Measurements from ENCODE around the gene USP31.

The USP31 gene

GRCh38 chr16:23160082-23160481 lies 10.8 kb upstream of the USP31 start:
- Histone ChIP-seq H3K27me3 (ENCODE audit: control insufficient read depth, insufficient read depth, low read length) (no peaks in the 10 kb centered on the region), H3K4me3 (ENCODE audit: low read length) (no peak overlapping the region), H3K27ac (ENCODE audit: low read length) (no peak overlapping the region), H3K9me3 (ENCODE audit: control insufficient read depth, insufficient read depth, low read length) (no peaks in the 10 kb centered on the region), H3K4me1 (ENCODE audit: control insufficient read depth, insufficient read depth, low read length) (no peaks in the 10 kb centered on the region), H3K36me3 (ENCODE audit: control insufficient read depth, insufficient read depth, low read length) (no peaks in the 10 kb centered on the region)
- no CpG with 5 or more reads among the region's 4 CpGs for WGBS (ENCODE audit: insufficient coverage, insufficient read length)
- no peak for DNase-seq (ENCODE audit: low read depth, low spot score)

DNA sequence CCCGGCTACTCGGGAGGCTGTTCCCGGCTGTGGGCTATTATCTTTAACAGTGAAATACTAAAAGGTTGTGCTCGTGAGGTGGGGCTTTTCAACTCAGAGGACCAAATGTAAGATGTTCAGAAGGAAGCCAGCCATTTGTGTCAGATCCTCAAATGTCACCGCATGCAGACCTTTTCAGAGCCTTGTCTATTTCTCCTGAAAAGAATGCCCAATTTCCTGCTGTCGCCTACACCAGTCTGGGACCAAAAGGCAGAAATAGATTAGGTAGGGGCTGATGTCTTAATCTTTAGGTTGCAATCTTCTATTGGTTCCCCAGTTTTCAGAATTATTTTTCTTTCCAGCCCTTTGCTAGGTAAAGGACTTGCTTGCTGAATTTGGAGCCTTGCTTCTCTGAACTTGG lies 8.9 kb upstream of the USP31 start:
- Histone ChIP-seq H3K9me3 (ENCODE audit: control insufficient read depth, insufficient read depth, low read length) (no peaks in the 10 kb centered on the region), H3K36me3 (ENCODE audit: control insufficient read depth, insufficient read depth, low read length) (no peaks in the 10 kb centered on the region), H3K4me1 (ENCODE audit: control insufficient read depth, insufficient read depth, low read length) (no peaks in the 10 kb centered on the region), H3K27ac (ENCODE audit: low read length) (no peak overlapping the region), H3K4me3 (ENCODE audit: low read length) (no peak overlapping the region), H3K27me3 (ENCODE audit: control insufficient read depth, insufficient read depth, low read length) (no peaks in the 10 kb centered on the region)
- no CpG with 5 or more reads among the region's 6 CpGs for WGBS (ENCODE audit: insufficient coverage, insufficient read length)
- DNase-seq (ENCODE audit: low read depth, low spot score): no peak

DNA sequence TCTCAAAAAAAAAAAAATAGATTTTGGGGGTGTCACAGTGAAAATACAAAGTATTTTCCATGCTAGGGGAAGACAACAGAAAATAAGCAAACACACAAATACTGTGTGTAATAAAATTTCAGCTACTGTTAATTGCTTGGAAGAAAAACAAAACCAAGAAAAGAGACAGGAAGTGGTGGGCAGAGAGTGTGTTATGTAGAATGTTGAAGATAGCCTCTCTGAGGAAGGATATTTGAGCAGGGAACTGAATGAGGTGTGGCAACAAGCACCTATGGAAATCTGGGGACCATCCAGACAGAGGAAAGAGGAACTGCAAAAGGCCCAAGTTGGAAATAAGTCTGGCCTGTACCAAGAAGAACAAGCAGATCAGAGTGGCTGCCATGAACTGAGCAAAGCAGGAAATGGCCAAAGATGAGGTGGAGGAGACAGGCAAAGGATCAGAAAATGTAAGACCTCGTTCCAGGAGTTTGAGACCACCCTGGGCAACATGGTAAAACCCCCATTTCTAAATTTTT lies 7.8 kb upstream of the USP31 start:
- Histone ChIP-seq H3K27me3 (ENCODE audit: control insufficient read depth, insufficient read depth, low read length) (no peaks in the 10 kb centered on the region), H3K36me3 (ENCODE audit: control insufficient read depth, insufficient read depth, low read length) (no peaks in the 10 kb centered on the region), H3K4me3 (ENCODE audit: low read length) (no peak overlapping the region), H3K4me1 (ENCODE audit: control insufficient read depth, insufficient read depth, low read length) (no peaks in the 10 kb centered on the region), H3K27ac (ENCODE audit: low read length) (no peak overlapping the region), H3K9me3 (ENCODE audit: control insufficient read depth, insufficient read depth, low read length) (no peaks in the 10 kb centered on the region)
- no CpG with 5 or more reads among the region's 1 CpG for WGBS (ENCODE audit: insufficient coverage, insufficient read length)
- DNase-seq (ENCODE audit: low read depth, low spot score): no peak

DNA sequence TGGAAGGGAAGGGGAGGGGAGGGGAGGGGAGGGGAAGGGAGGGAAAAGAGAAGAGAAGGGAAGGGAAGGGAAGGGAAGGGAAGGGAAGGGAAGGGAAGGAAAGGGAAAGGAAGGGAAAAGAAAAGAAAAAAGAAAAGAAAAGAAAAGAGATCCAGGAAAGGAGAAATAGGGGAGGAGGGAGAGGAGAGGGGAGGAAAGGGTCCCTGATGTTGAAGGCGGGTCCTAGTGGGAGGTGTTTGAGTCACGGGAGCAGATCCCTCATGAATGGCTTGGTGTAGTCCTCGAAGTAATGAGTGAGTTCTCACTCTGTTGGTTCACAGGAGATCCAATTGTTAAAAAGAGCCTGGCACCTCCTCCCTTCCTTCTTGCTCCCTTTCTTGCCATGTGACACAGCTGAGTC lies 6.9 kb upstream of the USP31 start:
- Histone ChIP-seq H3K4me3 (ENCODE audit: low read length) (no peak overlapping the region), H3K9me3 (ENCODE audit: control insufficient read depth, insufficient read depth, low read length) (no peaks in the 10 kb centered on the region), H3K4me1 (ENCODE audit: control insufficient read depth, insufficient read depth, low read length) (no peaks in the 10 kb centered on the region), H3K36me3 (ENCODE audit: control insufficient read depth, insufficient read depth, low read length) (no peaks in the 10 kb centered on the region), H3K27me3 (ENCODE audit: control insufficient read depth, insufficient read depth, low read length) (no peaks in the 10 kb centered on the region), H3K27ac (ENCODE audit: low read length) (no peak overlapping the region)
- DNase-seq (ENCODE audit: low read depth, low spot score): no peak
- no CpG with 5 or more reads among the region's 3 CpGs for WGBS (ENCODE audit: insufficient coverage, insufficient read length)

DNA sequence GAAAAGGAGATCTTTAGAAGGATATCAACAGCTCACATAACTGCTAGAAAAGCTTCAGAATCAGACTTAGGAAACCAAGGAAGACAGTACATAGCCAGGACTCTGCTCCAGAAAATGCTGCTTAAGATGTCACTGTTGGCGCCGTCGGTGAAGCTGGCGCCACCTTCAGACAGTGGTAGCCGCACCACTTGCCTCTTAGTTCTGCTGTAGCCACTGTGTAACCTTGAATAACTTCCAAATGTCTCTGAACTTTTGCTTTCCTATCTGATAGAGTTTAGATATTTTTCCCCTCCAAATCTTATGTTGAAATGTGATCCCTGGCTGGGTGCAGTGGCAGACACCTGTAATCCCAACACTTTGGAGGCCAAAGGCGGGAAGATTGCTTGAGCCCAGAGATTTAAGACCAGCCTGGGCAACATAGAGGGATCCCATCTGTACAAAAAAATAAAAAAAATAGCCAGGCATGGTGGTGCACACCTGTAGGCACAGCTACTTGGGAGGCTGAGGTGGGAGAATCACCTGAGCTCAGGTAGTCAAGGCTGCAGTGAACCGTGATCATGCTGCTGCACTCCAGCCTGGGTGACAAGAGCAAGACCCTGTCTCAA lies 6.3 kb upstream of the USP31 start:
- no CpG with 5 or more reads among the region's 7 CpGs for WGBS (ENCODE audit: insufficient coverage, insufficient read length)
- no peak overlapping the region for H3K27ac ChIP-seq (ENCODE audit: low read length)
- no peaks in the 10 kb centered on the region for H3K9me3 ChIP-seq (ENCODE audit: control insufficient read depth, insufficient read depth, low read length)
- no peaks in the 10 kb centered on the region for H3K36me3 ChIP-seq (ENCODE audit: control insufficient read depth, insufficient read depth, low read length)
- H3K4me1 ChIP-seq (ENCODE audit: control insufficient read depth, insufficient read depth, low read length): no peaks in the 10 kb centered on the region
- H3K4me3 ChIP-seq (ENCODE audit: low read length): no peak overlapping the region
- no peaks in the 10 kb centered on the region for H3K27me3 ChIP-seq (ENCODE audit: control insufficient read depth, insufficient read depth, low read length)
- DNase-seq (ENCODE audit: low read depth, low spot score): no peak

- Histone ChIP-seq H3K4me1 (ENCODE audit: control insufficient read depth, insufficient read depth, low read length) (0 out of 2 replicates have a peak, but pooled peaks cover 2% of the 10 kb centered on the region), H3K9me3 (ENCODE audit: control insufficient read depth, insufficient read depth, low read length) (no peaks in the 10 kb centered on the region), H3K27me3 (ENCODE audit: control insufficient read depth, insufficient read depth, low read length) (no peaks in the 10 kb centered on the region), H3K36me3 (ENCODE audit: control insufficient read depth, insufficient read depth, low read length) (no peaks in the 10 kb centered on the region), H3K4me3 (ENCODE audit: low read length) (no peak overlapping the region), H3K27ac (ENCODE audit: low read length) (no peak overlapping the region)
- WGBS (ENCODE audit: insufficient coverage, insufficient read length): no CpG with 5 or more reads among the region's 12 CpGs
- no peak for DNase-seq (ENCODE audit: low read depth, low spot score)
Observed at GRCh38 chr16:23152386-23153178, 3.3 kb upstream of the USP31 start.

- DNase-seq (ENCODE audit: low read depth, low spot score): no peak
- peaks cover 4% of the 10 kb centered on the region; the same call in 1 of the 2 replicates for H3K4me1 ChIP-seq (ENCODE audit: control insufficient read depth, insufficient read depth, low read length)
- no peak overlapping the region; the same call in 1 of the 2 replicates for H3K4me3 ChIP-seq (ENCODE audit: low read length)
- no CpG with 5 or more reads among the region's 4 CpGs for WGBS (ENCODE audit: insufficient coverage, insufficient read length)
- no peaks in the 10 kb centered on the region for H3K27me3 ChIP-seq (ENCODE audit: control insufficient read depth, insufficient read depth, low read length)
- H3K27ac ChIP-seq (ENCODE audit: low read length): no peak overlapping the region
- no peaks in the 10 kb centered on the region for H3K36me3 ChIP-seq (ENCODE audit: control insufficient read depth, insufficient read depth, low read length)
- H3K9me3 ChIP-seq (ENCODE audit: control insufficient read depth, insufficient read depth, low read length): no peaks in the 10 kb centered on the region
Observed at GRCh38 chr16:23149993-23150364, 727 bp upstream of the USP31 start.

DNA sequence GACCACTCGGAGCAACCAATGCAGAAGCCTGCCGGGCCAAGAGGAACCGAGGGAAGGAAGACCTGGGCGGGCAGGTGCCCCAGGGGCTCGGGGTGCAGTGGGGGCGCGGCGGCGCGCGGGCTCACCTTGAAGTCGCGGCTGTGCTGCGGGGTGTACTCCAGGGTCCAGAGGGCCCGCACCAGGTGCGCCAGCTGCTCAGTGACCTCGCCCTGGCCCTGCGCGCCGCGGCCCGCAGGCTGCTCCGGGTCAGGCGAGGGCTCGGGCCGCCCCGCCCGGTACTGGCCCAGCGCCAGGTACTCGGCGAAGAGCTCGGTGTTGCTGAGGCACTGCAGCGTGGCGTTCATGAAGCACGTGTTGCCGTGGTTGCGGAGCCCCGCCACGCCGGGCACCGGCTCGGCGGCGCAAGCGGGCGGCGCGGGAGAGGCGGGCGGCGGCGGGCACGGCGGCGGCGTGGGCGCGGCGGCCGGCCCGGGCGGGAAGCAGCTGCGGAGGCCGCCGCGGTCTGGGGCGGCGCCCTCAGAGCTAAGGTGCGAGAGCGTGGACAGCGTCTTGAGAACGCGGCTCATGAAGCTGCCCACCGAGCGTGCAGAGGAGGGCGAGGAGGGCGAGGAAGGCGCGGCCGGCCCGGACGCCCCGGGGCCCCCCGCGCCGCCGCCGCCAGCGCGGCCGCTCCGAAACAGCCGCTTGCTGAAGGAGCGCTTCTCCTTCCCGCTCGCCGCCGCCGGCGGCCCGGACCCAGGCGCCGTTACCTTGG lies 562 bp downstream of the USP31 start:
- H3K27ac ChIP-seq (ENCODE audit: low read length): no peak overlapping the region
- peaks cover 6% of the 10 kb centered on the region; the same call in 1 of the 2 replicates for H3K4me1 ChIP-seq (ENCODE audit: control insufficient read depth, insufficient read depth, low read length)
- peak overlapping the region; percentile 44 for H3K4me3 ChIP-seq (ENCODE audit: low read length)
- DNase-seq (ENCODE audit: low read depth, low spot score): no peak
- no CpG with 5 or more reads among the region's 103 CpGs for WGBS (ENCODE audit: insufficient coverage, insufficient read length)
- H3K9me3 ChIP-seq (ENCODE audit: control insufficient read depth, insufficient read depth, low read length): no peaks in the 10 kb centered on the region
- no peaks in the 10 kb centered on the region for H3K36me3 ChIP-seq (ENCODE audit: control insufficient read depth, insufficient read depth, low read length)
- H3K27me3 ChIP-seq (ENCODE audit: control insufficient read depth, insufficient read depth, low read length): no peaks in the 10 kb centered on the region

GRCh38 chr16:23148166-23148512 lies 1.1 kb downstream of the USP31 start:
- Histone ChIP-seq H3K36me3 (ENCODE audit: control insufficient read depth, insufficient read depth, low read length) (no peaks in the 10 kb centered on the region), H3K27ac (ENCODE audit: low read length) (no peak overlapping the region), H3K4me1 (ENCODE audit: control insufficient read depth, insufficient read depth, low read length) (peaks cover 7% of the 10 kb centered on the region; the same call in 1 of the 2 replicates), H3K9me3 (ENCODE audit: control insufficient read depth, insufficient read depth, low read length) (no peaks in the 10 kb centered on the region), H3K27me3 (ENCODE audit: control insufficient read depth, insufficient read depth, low read length) (no peaks in the 10 kb centered on the region), H3K4me3 (ENCODE audit: low read length) (peak overlapping the region; percentile 44; the same call in 1 of the 2 replicates)
- no peak for DNase-seq (ENCODE audit: low read depth, low spot score)
- WGBS (ENCODE audit: insufficient coverage, insufficient read length): no CpG with 5 or more reads among the region's 7 CpGs

- Histone ChIP-seq H3K9me3 (ENCODE audit: control insufficient read depth, insufficient read depth, low read length) (no peaks in the 10 kb centered on the region), H3K4me1 (ENCODE audit: control insufficient read depth, insufficient read depth, low read length) (peaks cover 7% of the 10 kb centered on the region; the same call in 1 of the 2 replicates), H3K27ac (ENCODE audit: low read length) (no peak overlapping the region), H3K27me3 (ENCODE audit: control insufficient read depth, insufficient read depth, low read length) (no peaks in the 10 kb centered on the region), H3K36me3 (ENCODE audit: control insufficient read depth, insufficient read depth, low read length) (no peaks in the 10 kb centered on the region), H3K4me3 (ENCODE audit: low read length) (no peak overlapping the region)
- DNase-seq (ENCODE audit: low read depth, low spot score): no peak
- WGBS (ENCODE audit: insufficient coverage, insufficient read length): no CpG with 5 or more reads among the region's 4 CpGs
Observed at GRCh38 chr16:23147666-23148065, 1.6 kb downstream of the USP31 start.
